ENCODE results near the gene RGS9.
"Not testable (repeated sequence)": the region's sequence is repeated elsewhere in the genome, so short reads cannot be mapped to it uniquely, and the experiment has no call there.

The RGS9 gene

DNA sequence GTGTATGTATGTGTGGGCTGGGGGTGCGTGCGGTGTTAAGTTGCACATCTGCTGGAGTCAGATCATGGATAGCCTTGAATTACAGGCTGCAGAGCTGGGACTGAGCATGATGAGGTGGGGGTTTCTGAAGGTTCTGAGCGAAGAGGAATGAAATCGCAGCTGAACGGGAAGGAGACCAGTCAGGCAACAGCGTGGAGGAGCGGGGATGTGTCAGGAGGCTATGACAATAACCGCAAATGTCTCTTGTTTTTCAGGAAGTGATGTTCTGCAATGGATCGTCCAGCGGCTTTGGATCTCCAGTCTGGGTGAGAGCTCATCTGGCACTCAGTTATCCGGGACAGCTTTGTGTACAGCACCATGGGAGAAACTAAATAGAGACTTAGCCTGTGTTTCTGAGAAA, 20.9 kb downstream of the RGS9 start:
- DNase-seq = no peak

DNA sequence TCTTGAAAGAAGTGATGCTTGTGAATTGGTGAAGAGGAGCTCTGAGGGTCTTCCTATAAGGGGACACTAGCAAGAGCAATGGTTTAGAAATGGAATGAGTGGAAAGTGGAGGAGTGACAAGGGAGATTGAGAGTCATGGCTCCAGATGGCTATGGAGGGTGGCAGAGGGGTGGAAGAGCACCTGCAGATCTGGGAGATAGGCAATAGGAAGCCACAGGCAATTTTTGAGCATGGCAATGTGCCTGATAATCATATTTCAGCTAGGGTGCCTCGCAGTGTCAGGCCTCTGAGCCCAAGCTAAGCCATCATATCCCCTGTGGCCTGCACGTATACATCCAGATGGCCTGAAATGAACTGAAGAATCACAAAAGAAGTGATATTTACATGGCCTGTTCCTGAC, 21.5 kb downstream of the RGS9 start:
- DNase-seq = no peak

DNA sequence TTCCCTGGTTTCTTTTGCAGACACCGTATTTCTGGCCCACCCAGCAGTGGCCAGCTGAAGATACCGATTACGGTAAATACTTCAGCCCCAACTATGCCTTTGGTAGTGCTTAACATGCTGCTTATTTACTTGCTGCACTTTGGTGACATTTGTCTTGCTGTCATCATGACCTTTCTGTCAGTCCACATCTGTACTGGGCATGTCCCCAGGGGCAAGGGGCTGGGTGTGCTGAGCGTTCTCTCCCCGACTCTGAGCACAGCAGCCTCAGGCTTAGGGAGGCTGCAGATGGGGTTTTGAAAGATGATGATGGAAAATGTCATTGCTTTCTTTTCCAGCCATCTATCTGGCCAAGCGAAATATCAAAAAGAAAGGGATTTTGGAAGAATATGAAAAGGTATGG, 23.3 kb downstream of the RGS9 start:
- DNase-seq = no peak

- peak; percentile 17 for DNase-seq
These were observed 26.9 kb downstream of the RGS9 start for GRCh38 chr17:65163990-65164495.

DNA sequence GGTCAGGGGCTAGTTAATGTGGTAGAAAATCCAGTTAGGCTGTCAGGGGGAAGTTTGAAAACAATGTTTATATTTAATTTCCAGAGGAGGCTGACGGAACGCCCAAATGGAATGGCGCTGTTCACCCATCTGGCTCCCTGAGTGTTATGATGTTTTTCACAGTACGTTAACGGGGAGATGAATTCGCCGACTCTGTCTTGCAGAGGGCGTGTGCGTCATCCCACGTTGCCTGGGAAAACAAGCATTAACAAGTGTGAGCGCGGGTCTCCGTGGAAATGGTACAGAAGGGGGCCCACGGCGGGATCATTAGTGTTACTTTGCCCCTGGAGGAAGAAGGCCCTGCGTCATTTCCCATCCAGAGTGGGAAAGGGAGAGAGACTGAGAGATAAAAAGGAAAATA, 29.6 kb downstream of the RGS9 start:
- no peak for DNase-seq

DNA sequence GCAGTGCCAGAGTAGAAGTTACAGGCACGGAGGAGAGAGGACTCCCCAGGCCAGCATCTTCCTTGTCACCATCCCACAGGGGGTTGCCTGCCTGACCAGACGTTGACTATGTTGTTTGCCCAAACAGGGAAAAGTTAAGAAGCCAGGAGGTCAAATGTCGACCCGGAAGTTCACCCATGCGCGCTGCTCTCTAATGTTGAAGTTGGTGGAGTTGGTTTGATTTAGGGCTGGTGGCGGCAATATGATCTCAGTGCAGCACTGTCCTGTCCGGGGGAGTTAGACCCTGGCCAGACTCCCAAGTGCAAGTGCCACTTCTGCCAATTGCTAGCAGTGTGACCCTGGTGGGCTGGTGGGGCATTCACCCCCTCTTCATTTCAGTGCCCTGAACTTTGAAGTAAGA, 30.4 kb downstream of the RGS9 start:
- no peak for DNase-seq

GRCh38 chr17:65169691-65170090, 32.5 kb downstream of the RGS9 start:
- no peak for DNase-seq

GRCh38 chr17:65170839-65171238, 33.7 kb downstream of the RGS9 start:
- no peak for DNase-seq

GRCh38 chr17:65171752-65172151, 34.6 kb downstream of the RGS9 start:
- no peak for DNase-seq

DNA sequence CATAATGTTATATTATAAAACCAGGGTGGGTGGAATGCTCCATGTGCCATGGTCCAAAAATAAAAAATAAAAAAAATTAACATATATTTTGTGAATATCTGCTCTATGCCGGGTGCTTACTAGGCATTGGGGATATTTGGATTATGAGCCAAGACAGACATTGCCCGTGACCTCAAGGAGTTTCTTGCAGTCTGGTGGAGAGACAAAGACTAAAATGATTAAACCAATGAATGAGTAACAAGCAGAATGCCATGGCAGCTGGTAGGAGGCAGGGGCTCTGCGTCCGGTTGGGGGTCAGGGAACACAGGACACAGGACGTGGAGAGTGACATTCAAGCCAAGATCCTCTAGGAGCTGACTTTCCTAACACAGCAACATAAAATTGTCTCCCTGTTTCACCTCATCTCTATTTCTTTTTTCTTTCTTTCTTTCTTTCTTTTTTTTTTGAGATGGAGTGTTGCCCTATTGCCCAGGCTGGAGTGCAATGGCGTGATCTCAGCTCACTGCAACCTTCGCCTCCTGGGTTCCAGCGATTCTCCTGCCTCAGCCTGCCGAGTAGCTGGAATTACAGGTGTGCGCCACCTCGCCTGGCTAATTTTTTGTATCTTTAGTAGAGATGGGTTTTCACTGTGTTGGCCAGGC, 35.4 kb downstream of the RGS9 start:
- DNase-seq = no peak

- DNase-seq = peak; percentile 21
These were observed 36.2 kb downstream of the RGS9 start for GRCh38 chr17:65173284-65173793.

- DNase-seq = no peak
These were observed 37.0 kb downstream of the RGS9 start for GRCh38 chr17:65173976-65174683.

- no peak for DNase-seq
These were observed 37.8 kb downstream of the RGS9 start for GRCh38 chr17:65174974-65175373.

- DNase-seq = no peak
These were observed 38.8 kb downstream of the RGS9 start for GRCh38 chr17:65175952-65176351.

DNA sequence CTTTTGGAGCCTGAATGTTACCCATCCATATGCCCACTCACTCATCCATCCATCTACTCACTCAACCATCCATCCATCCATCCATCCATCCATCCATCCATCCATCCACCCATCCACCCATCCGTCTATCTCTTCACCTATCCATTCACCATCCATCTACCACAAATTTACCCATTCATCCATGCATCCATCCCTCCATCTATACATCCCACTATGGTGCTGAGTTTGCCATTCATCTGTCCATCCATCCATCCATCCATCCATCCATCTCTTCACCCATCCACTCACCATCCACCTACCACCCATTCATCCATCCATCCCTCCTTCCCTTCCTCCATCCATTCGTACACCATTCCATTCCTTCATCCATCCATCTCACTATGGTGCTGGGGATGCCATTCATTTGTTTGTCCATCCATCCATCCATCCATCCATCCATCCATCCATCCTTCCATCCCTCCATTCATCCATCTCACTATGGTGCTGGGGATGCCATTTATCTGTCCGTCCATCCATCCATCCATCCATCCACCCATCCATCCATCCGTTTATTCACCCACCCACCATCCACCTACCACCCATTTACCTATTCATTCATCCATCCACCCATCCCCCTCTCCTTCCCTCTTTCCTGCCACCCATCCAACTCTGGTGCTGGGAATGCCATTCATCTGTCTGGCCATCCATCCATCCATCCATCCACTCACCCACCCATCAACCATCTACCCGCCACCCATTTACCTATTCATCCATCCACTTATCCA, 39.7 kb downstream of the RGS9 start:
- no peak for DNase-seq

DNA sequence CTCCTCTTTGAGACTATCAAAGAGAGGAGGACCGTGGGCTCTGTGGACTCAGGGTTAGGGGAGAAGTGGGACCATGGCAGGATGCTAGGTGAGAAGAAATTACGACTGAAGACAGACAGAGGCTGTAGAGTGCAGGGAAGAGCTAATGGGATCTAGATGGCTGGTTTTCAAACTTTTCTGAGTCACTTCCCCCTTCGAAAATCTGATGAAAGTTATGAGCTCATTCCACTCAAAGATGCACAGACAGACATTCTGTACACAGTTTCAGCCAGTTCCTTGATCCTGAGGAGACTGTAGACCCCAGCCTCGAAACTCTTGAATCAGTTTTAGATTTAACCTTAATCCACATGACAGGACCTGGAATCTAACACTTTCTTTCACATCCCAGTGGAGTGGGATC, 40.7 kb downstream of the RGS9 start:
- no peak for DNase-seq

GRCh38 chr17:65180276-65180675, 43.1 kb downstream of the RGS9 start:
- not testable (repeated sequence) for DNase-seq

GRCh38 chr17:65180752-65181236, 43.6 kb downstream of the RGS9 start:
- not testable (repeated sequence) for DNase-seq

GRCh38 chr17:65181237-65182061, 44.3 kb downstream of the RGS9 start:
- no peak for DNase-seq

DNA sequence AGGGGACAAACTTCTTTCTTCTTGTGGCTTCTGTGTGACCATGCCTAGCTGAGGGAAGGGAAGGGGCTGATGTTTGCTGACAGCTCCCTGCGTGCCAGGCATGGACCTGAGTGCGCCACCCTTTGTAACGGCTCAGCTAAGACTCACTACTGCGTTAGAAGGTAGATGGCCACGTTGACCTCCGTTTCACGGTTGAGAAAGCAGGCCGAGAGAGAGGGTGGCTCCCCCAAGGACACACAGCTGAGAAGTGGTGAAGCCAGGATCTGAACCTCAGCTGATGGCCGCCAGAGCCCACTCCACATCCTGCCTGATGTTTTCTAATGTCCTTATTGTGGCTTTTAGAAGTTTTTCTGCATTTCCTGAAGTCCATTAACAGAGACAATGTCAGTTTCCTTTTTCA, 45.1 kb downstream of the RGS9 start:
- no peak for DNase-seq

DNA sequence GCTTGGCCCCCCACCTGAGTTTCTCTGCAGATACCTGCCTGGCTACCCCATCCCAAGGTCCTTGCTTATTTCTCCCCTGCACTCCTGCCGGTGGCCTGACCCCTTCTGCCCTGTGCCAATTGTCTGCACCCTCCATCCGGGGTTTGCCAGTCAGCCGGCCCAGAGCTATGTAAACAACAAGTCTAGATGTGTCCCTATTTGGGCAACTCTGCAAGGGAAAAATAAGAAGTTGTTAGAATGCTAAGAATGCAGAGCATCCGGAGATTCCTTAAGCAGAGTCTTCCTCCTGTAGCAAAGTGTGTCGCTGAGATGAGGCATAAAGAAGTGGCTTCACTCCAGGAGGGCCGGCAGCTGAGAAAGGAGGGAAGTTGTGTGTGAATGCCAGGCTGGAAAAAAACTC, 46.6 kb downstream of the RGS9 start:
- no peak for DNase-seq

DNA sequence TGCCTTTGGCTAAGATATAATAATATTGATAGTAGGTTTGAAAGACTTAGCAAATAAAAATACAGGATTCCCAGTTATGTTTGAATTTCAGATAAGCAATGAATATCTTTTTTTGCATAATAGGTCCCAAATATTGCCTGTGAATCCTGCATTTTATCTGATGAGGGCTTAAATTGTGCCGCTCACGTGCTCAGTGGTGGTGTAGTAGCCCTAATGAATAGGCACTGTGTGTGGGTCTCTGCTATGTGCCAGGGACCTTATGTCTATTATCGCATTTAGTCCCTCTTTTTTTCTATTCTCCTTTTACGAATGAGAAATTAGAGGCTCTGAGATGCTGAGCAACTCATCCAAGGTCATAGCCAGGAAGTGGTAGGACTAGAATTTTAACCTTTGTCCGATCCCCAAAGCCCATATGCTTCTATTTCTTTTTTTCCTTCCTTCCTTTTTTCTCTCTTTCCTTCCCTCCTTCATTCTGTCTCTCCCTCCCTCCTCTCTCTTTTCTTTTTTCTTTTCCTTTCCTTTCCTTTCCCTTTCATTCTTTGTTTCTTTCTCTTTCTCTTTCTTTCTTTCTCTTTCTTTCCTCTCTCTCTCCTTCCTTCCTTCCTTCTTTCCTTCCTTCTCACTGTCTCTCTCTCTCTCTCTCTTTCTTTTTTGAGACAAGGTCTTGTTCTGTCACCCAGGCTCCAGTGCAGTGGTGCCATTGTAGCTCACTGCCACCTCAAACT, 47.2 kb downstream of the RGS9 start:
- no peak for DNase-seq

Measured in NK-92 treated with Interleukin-12 subunit alpha and Interleukin-12 subunit beta, amount 100 ng/mL, for 24 hours (cell line).